Measurements from ENCODE around the gene SUCLG2. TPM values are rescaled to one million over a fixed set of nuclear protein-coding genes. Genes with fewer than 3 reads are reported as not detected.
A peak's percentile ranks its signal among the peaks of the same experiment; 100 is the strongest.

Gene SUCLG2
- total RNA-seq, 2 donors from 2014 or later, result 43.8 to 48.1 TPM

- Mint-ChIP-seq H3K36me3 (ENCODE audit: low read depth) (peaks cover 8% of the 10 kb centered on the region), H3K4me3 (no peak overlapping the region), H3K27me3 (no peaks in the 10 kb centered on the region), H3K4me1 (peaks cover 9% of the 10 kb centered on the region), H3K27ac (peak overlapping the region; percentile 21)
- no peaks in the 10 kb centered on the region for H3K9me3 ChIP-seq (ENCODE audit: control insufficient read depth, low read length, poor library complexity, severe bottlenecking)
- DNase-seq (no peak), ATAC-seq (no peak)
Measured at GRCh38 chr3:67462187-67462586, 192.2 kb downstream of the SUCLG2 start.

GRCh38 chr3:67461667-67462142, 192.7 kb downstream of the SUCLG2 start:
- Mint-ChIP-seq H3K27ac (peak overlapping the region; percentile 21), H3K4me1 (peaks cover 9% of the 10 kb centered on the region), H3K36me3 (ENCODE audit: low read depth) (peaks cover 8% of the 10 kb centered on the region), H3K4me3 (no peak overlapping the region), H3K27me3 (no peaks in the 10 kb centered on the region)
- no peak for DNase-seq
- no peak for ATAC-seq
- no peaks in the 10 kb centered on the region for H3K9me3 ChIP-seq (ENCODE audit: control insufficient read depth, low read length, poor library complexity, severe bottlenecking)

- Mint-ChIP-seq H3K4me1 (peaks cover 9% of the 10 kb centered on the region), H3K4me3 (no peak overlapping the region), H3K27me3 (no peaks in the 10 kb centered on the region), H3K27ac (no peak overlapping the region), H3K36me3 (ENCODE audit: low read depth) (peaks cover 12% of the 10 kb centered on the region)
- H3K9me3 ChIP-seq (ENCODE audit: control insufficient read depth, low read length, poor library complexity, severe bottlenecking), result no peaks in the 10 kb centered on the region
- ATAC-seq (no peak), DNase-seq (no peak)
Measured at GRCh38 chr3:67460841-67461510, 193.4 kb downstream of the SUCLG2 start.

GRCh38 chr3:67459796-67460195, 194.6 kb downstream of the SUCLG2 start:
- ATAC-seq (no peak), DNase-seq (no peak)
- Mint-ChIP-seq H3K36me3 (ENCODE audit: low read depth) (peaks cover 9% of the 10 kb centered on the region), H3K27me3 (no peaks in the 10 kb centered on the region), H3K4me3 (no peak overlapping the region), H3K27ac (no peak overlapping the region), H3K4me1 (peaks cover 9% of the 10 kb centered on the region)
- H3K9me3 ChIP-seq (ENCODE audit: control insufficient read depth, low read length, poor library complexity, severe bottlenecking), result no peaks in the 10 kb centered on the region

- H3K27ac Mint-ChIP-seq, result no peak overlapping the region
- ATAC-seq, result no peak
- H3K9me3 ChIP-seq (ENCODE audit: control insufficient read depth, low read length, poor library complexity, severe bottlenecking), result no peaks in the 10 kb centered on the region
- no peaks in the 10 kb centered on the region for H3K27me3 Mint-ChIP-seq
- peaks cover 7% of the 10 kb centered on the region for H3K4me1 Mint-ChIP-seq
- H3K36me3 Mint-ChIP-seq (ENCODE audit: low read depth), result peaks cover 9% of the 10 kb centered on the region
- H3K4me3 Mint-ChIP-seq, result no peak overlapping the region
- DNase-seq, result no peak
Measured at GRCh38 chr3:67458896-67459530, 195.4 kb downstream of the SUCLG2 start.

GRCh38 chr3:67458408-67458807, 196.0 kb downstream of the SUCLG2 start:
- Mint-ChIP-seq H3K4me3 (no peak overlapping the region), H3K36me3 (ENCODE audit: low read depth) (peaks cover 9% of the 10 kb centered on the region), H3K27ac (no peak overlapping the region), H3K27me3 (no peaks in the 10 kb centered on the region), H3K4me1 (peaks cover 7% of the 10 kb centered on the region)
- no peak for ATAC-seq
- no peaks in the 10 kb centered on the region for H3K9me3 ChIP-seq (ENCODE audit: control insufficient read depth, low read length, poor library complexity, severe bottlenecking)
- no peak for DNase-seq

- Mint-ChIP-seq H3K27me3 (no peaks in the 10 kb centered on the region), H3K27ac (no peak overlapping the region), H3K4me1 (peaks cover 7% of the 10 kb centered on the region), H3K4me3 (no peak overlapping the region), H3K36me3 (ENCODE audit: low read depth) (peaks cover 9% of the 10 kb centered on the region)
- ATAC-seq (no peak), DNase-seq (no peak)
- H3K9me3 ChIP-seq (ENCODE audit: control insufficient read depth, low read length, poor library complexity, severe bottlenecking), result no peaks in the 10 kb centered on the region
Measured at GRCh38 chr3:67453628-67454027, 200.8 kb downstream of the SUCLG2 start.

GRCh38 chr3:67450153-67450552, 204.3 kb downstream of the SUCLG2 start:
- ATAC-seq (no peak), DNase-seq (no peak)
- Mint-ChIP-seq H3K4me3 (no peak overlapping the region), H3K27ac (no peak overlapping the region), H3K4me1 (peaks cover 2% of the 10 kb centered on the region), H3K36me3 (ENCODE audit: low read depth) (peaks cover 2% of the 10 kb centered on the region), H3K27me3 (no peaks in the 10 kb centered on the region)
- H3K9me3 ChIP-seq (ENCODE audit: control insufficient read depth, low read length, poor library complexity, severe bottlenecking), result no peaks in the 10 kb centered on the region

- Mint-ChIP-seq H3K4me3 (no peak overlapping the region), H3K36me3 (ENCODE audit: low read depth) (no peaks in the 10 kb centered on the region), H3K27ac (no peak overlapping the region), H3K4me1 (no peaks in the 10 kb centered on the region), H3K27me3 (no peaks in the 10 kb centered on the region)
- ATAC-seq (no peak), DNase-seq (no peak)
- H3K9me3 ChIP-seq (ENCODE audit: control insufficient read depth, low read length, poor library complexity, severe bottlenecking), result no peaks in the 10 kb centered on the region
Measured at GRCh38 chr3:67447393-67447792, 207.0 kb downstream of the SUCLG2 start.

GRCh38 chr3:67437789-67438188, 216.6 kb downstream of the SUCLG2 start:
- Mint-ChIP-seq H3K4me3 (no peak overlapping the region), H3K27me3 (no peaks in the 10 kb centered on the region), H3K36me3 (ENCODE audit: low read depth) (peaks cover 6% of the 10 kb centered on the region), H3K27ac (no peak overlapping the region), H3K4me1 (peaks cover 5% of the 10 kb centered on the region)
- no peak for ATAC-seq
- H3K9me3 ChIP-seq (ENCODE audit: control insufficient read depth, low read length, poor library complexity, severe bottlenecking), result no peaks in the 10 kb centered on the region
- no peak for DNase-seq

- H3K4me1 Mint-ChIP-seq, result peaks cover 5% of the 10 kb centered on the region
- H3K27me3 Mint-ChIP-seq, result no peaks in the 10 kb centered on the region
- H3K4me3 Mint-ChIP-seq, result no peak overlapping the region
- H3K27ac Mint-ChIP-seq, result no peak overlapping the region
- ATAC-seq (no peak), DNase-seq (no peak)
- H3K9me3 ChIP-seq (ENCODE audit: control insufficient read depth, low read length, poor library complexity, severe bottlenecking), result no peaks in the 10 kb centered on the region
- peaks cover 6% of the 10 kb centered on the region for H3K36me3 Mint-ChIP-seq (ENCODE audit: low read depth)
Measured at GRCh38 chr3:67437090-67437489, 217.3 kb downstream of the SUCLG2 start.

- Mint-ChIP-seq H3K27ac (no peak overlapping the region), H3K36me3 (ENCODE audit: low read depth) (peaks cover 5% of the 10 kb centered on the region), H3K4me3 (no peak overlapping the region), H3K27me3 (no peaks in the 10 kb centered on the region), H3K4me1 (peaks cover 5% of the 10 kb centered on the region)
- H3K9me3 ChIP-seq (ENCODE audit: control insufficient read depth, low read length, poor library complexity, severe bottlenecking), result no peaks in the 10 kb centered on the region
- DNase-seq, result no peak
- no peak for ATAC-seq
Measured at GRCh38 chr3:67433109-67433508, 221.3 kb downstream of the SUCLG2 start.

- Mint-ChIP-seq H3K27me3 (no peaks in the 10 kb centered on the region), H3K4me3 (no peak overlapping the region), H3K36me3 (ENCODE audit: low read depth) (peaks cover 4% of the 10 kb centered on the region), H3K27ac (no peak overlapping the region), H3K4me1 (peaks cover 4% of the 10 kb centered on the region)
- ATAC-seq (no peak), DNase-seq (no peak)
- no peaks in the 10 kb centered on the region for H3K9me3 ChIP-seq (ENCODE audit: control insufficient read depth, low read length, poor library complexity, severe bottlenecking)
Measured at GRCh38 chr3:67431887-67432286, 222.5 kb downstream of the SUCLG2 start.

- H3K27ac Mint-ChIP-seq, result no peak overlapping the region
- no peak overlapping the region for H3K4me3 Mint-ChIP-seq
- peaks cover 10% of the 10 kb centered on the region for H3K9me3 ChIP-seq (ENCODE audit: control insufficient read depth, low read length, poor library complexity, severe bottlenecking)
- ATAC-seq (no peak), DNase-seq (no peak)
- peaks cover 2% of the 10 kb centered on the region for H3K36me3 Mint-ChIP-seq (ENCODE audit: low read depth)
- H3K4me1 Mint-ChIP-seq, result peaks cover 8% of the 10 kb centered on the region
- H3K27me3 Mint-ChIP-seq, result no peaks in the 10 kb centered on the region
Measured at GRCh38 chr3:67423722-67424121, 230.7 kb downstream of the SUCLG2 start.
